K562 (cell line): ENCODE data around the gene RETREG2. TPM values are rescaled to one million over a fixed set of nuclear protein-coding genes. Genes with fewer than 3 reads are reported as not detected.

ENCODE experiments used
- HNRNPUL1 ChIP-seq: fragments of 200-400 bp; formaldehyde crosslinking; IDR thresholded peaks from 2 replicates; pipeline ENCODE4 v1.6.1; 2017; ENCODE audit warnings: low read length
- SRSF3 ChIP-seq: fragments of 200-400 bp; formaldehyde crosslinking; IDR thresholded peaks from 2 replicates; pipeline ENCODE4 v1.6.1; 2016; ENCODE audit warnings: mild to moderate bottlenecking, low read length, moderate library complexity; ENCODE audit not compliant: insufficient read depth
- TGIF2 ChIP-seq: sonication (generic); formaldehyde crosslinking; IDR thresholded peaks from 2 replicates; pipeline ENCODE4 v1.8.1; 2022; ENCODE audit warnings: mild to moderate bottlenecking, missing genetic modification reagents, moderate library complexity
- WHSC1 ChIP-seq: IDR thresholded peaks from one replicate; pipeline ENCODE4 v1.6.1; 2012; ENCODE audit warnings: low read length, control low read depth, inconsistent platforms
- ZNF217 ChIP-seq: sonication (generic); formaldehyde crosslinking; IDR thresholded peaks from 2 replicates; pipeline ENCODE4 v1.8.0; 2022; ENCODE audit warnings: mild to moderate bottlenecking, missing genetic modification reagents
- ZNF318 ChIP-seq, 2 experiments: fragments of 450-650 bp; IDR thresholded peaks; 2 replicates each; pipeline ENCODE4 v1.6.1; 2016; ENCODE audit warnings: mild to moderate bottlenecking in 2 of 2, borderline replicate concordance in 1 of 2, low read depth in 1 of 2, moderate library complexity in 1 of 2
- polyA plus RNA-seq, 8 experiments: library from polyadenylated mRNA; depleted of rRNA in 4 of 8; stranded (reverse) in 5 of 8; unstranded in 3 of 8; fragments of >200 nt; fragmentation: Nextera tagmentation in 2 of 8; fragmentation: Illumina TruSeq in 1 of 8; extraction: Ambion mirVana in 2 of 8; extraction: Trizol in 1 of 8; gene quantifications; 2 replicates each; pipeline versions ENCODE4 v1.2.1 to v1.2.3, GENCODE V29; 2011 to 2014; ENCODE audit warnings: inconsistent platforms in 1 of 8, missing spikeins in 1 of 8
- total RNA-seq, 7 experiments: library from RNA; depleted of rRNA in 6 of 7; stranded (reverse); fragments of >200 nt in 6 of 7; fragmentation: Illumina TruSeq in 2 of 7; extraction: Trizol in 2 of 7; gene quantifications; 2 replicates each; pipeline versions ENCODE4 v1.2.1 to v1.2.3, GENCODE V29; 2011 to 2021; ENCODE audit warnings: low replicate concordance in 1 of 7
- TF ChIP-seq, protein P1 (sequence below): fragments of 250-450 bp; sonication (Bioruptor Pico); IDR thresholded peaks from 2 replicates; pipeline ENCODE4 v1.5.1; 2021; ENCODE audit warnings: mild to moderate bottlenecking
- TF ChIP-seq, protein P2 (sequence below): fragments of 450-650 bp; formaldehyde crosslinking; IDR thresholded peaks from 2 replicates; pipeline ENCODE4 v1.4.0; 2020; ENCODE audit warnings: mild to moderate bottlenecking, moderate library complexity
- TF ChIP-seq, protein P3 (sequence below): fragments of 450-650 bp; IDR thresholded peaks from 2 replicates; pipeline ENCODE4 v1.7.0; 2016; ENCODE audit warnings: borderline replicate concordance

Gene RETREG2
- total and polyA plus RNA-seq, 9 of the 15 experiments (the other 6 are each of a cell fraction or from before 2014, with no cell fraction given), result 4.9 to 40.1 (median 19.2) TPM

DNA sequence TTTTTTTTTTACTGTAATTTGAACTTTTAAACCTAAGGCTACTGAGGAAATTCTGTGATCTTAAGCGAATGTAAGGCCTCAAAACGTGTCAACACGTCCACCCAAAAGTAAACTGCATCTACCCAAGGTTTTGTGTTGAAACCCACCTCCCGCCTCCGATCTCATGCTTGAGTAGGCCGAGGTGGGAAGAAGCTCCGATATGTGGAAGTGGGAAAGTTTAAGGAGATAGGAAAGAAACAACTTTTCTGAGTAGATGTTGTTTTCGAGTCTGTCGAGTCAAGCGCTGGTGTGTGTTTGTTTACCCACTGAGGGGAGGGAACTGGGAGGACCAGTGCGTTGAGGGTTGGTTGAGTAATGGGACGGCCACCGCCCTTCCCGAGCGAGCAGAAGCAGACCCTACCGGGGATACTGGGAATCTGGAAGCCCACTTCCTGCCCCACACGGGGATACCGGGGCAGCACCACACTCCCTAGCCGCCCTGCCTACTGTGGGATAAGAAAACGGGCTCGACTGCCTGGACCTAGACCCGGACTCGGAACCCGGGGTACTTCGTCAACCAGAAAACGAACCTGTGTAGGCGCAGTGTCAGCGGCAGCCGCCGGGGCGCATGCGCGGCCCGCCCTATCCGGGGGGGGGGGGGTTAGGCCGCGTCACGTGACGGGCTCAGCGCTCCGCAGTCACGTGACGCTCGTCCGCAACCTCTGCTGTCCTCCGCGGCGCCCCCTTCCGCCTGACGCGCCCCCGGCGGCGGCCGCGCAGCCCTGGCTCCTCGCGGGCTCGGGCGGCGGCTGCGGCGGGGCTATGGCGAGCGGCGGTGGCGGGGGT is at the start of gene RETREG2 (continued):
- TF ChIP-seq ZNF318 (IDR thresholded peaks at IDR 0.05; ENCODE audit: borderline replicate concordance in 1 of 2, low read depth in 1 of 2) (no peak), ZNF217 (CRISPR knock-in tag) (no peak), SRSF3 (no peak), TGIF2 (CRISPR knock-in tag) (no peak), HNRNPUL1 (no peak), WHSC1 (no peak)
- TF ChIP-seq, protein P1, sequence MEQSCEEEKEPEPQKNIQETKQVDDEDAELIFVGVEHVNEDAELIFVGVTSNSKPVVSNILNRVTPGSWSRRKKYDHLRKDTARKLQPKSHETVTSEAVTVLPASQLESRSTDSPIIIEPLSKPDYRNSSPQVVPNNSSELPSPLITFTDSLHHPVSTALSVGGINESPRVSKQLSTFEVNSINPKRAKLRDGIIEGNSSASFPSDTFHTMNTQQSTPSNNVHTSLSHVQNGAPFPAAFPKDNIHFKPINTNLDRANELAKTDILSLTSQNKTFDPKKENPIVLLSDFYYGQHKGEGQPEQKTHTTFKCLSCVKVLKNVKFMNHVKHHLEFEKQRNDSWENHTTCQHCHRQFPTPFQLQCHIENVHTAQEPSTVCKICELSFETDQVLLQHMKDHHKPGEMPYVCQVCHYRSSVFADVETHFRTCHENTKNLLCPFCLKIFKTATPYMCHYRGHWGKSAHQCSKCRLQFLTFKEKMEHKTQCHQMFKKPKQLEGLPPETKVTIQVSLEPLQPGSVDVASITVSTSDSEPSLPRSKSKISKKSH, result no peak
- TF ChIP-seq, protein P2, sequence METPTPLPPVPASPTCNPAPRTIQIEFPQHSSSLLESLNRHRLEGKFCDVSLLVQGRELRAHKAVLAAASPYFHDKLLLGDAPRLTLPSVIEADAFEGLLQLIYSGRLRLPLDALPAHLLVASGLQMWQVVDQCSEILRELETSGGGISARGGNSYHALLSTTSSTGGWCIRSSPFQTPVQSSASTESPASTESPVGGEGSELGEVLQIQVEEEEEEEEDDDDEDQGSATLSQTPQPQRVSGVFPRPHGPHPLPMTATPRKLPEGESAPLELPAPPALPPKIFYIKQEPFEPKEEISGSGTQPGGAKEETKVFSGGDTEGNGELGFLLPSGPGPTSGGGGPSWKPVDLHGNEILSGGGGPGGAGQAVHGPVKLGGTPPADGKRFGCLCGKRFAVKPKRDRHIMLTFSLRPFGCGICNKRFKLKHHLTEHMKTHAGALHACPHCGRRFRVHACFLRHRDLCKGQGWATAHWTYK (CRISPR knock-in tag), result no peak
- TF ChIP-seq, protein P3, sequence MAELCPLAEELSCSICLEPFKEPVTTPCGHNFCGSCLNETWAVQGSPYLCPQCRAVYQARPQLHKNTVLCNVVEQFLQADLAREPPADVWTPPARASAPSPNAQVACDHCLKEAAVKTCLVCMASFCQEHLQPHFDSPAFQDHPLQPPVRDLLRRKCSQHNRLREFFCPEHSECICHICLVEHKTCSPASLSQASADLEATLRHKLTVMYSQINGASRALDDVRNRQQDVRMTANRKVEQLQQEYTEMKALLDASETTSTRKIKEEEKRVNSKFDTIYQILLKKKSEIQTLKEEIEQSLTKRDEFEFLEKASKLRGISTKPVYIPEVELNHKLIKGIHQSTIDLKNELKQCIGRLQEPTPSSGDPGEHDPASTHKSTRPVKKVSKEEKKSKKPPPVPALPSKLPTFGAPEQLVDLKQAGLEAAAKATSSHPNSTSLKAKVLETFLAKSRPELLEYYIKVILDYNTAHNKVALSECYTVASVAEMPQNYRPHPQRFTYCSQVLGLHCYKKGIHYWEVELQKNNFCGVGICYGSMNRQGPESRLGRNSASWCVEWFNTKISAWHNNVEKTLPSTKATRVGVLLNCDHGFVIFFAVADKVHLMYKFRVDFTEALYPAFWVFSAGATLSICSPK, result no peak
